Umbilical cord (tissue), 2 donors: ENCODE measurements around the gene IL6ST. TPM values are rescaled to one million over a fixed set of nuclear protein-coding genes. Genes with fewer than 3 reads are reported as not detected.
"Not testable (repeated sequence)": the region's sequence is repeated elsewhere in the genome, so short reads cannot be mapped to it uniquely, and the experiment has no call there.

Experiments used
- DNase-seq: peaks from one replicate; pipeline ENCODE4 v3.0.0-alpha.2; 2015; ENCODE audit warnings: low spot score
- total RNA-seq: library from RNA; depleted of rRNA; stranded (reverse); fragments of >200 nt; gene quantifications from one replicate; pipeline ENCODE4 v1.2.3, GENCODE V29; 2014; ENCODE audit warnings: low replicate concordance; ENCODE audit not compliant: insufficient read depth

IL6ST gene
- 225 TPM for total RNA-seq

DNA sequence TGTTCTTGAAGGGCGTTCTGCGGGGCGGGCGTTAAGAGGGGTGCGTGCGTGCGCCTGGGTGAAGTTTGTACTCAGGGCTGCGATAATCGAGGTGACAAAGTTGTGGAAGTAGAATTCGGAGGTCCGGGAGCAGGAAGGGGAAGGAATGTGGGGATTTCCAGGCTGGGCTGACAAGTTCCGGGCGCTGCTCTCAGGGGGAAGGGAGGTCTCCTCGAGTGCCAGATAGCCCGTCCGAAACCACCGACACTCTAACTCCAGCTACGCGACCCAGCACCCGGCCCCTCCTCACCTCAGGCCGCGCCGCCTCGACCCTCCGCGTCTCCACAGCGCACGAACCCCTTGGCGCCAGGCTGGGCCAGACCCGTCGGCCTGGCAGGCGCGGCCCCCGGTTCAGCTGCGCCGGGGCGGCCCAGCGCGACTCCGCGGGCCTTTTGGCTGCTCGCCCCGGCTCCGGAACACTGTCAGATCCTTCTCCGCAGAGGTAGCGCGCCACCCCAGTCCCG, at the start of gene IL6ST:
TSS of gene IL6ST (minus strand) at position 469 of the 503 bp plus-strand sequence. CDS start 18,685 bp downstream, outside the sequence.
- DNase-seq = peak; percentile 81

DNA sequence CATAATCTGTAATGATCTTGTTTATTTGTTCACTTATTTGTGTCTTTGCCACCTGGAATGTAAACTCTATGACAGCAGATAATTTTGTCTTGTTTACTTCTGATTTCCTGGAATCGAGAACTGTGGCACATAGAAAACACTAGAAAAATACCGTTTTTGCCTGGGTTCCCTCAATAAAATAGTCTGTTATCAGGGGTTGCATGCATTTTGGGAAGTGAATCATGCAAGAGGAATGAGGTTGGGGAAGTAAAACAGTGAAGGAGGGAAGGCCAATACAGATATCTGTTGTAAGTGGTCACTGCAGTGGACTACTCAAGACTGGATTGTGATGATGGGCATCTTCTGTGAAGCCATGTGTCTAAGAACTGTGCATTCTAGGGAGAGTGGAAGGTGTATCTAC, 45.2 kb upstream of the IL6ST start:
- DNase-seq = peak; percentile 51

DNA sequence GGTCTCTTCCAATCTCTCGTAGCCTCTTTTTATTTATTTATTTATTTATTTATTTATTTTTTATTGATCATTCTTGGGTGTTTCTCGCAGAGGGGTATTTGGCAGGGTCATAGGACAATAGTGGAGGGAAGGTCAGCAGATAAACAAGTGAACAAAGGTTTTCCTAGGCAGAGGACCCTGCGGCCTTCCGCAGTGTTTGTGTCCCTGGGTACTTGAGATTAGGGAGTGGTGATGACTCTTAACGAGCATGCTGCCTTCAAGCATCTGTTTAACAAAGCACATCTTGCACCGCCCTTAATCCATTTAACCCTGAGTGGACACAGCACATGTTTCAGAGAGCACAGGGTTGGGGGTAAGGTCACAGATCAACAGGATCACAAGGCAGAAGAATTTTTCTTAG, 43.4 kb upstream of the IL6ST start:
- DNase-seq = not testable (repeated sequence)

DNA sequence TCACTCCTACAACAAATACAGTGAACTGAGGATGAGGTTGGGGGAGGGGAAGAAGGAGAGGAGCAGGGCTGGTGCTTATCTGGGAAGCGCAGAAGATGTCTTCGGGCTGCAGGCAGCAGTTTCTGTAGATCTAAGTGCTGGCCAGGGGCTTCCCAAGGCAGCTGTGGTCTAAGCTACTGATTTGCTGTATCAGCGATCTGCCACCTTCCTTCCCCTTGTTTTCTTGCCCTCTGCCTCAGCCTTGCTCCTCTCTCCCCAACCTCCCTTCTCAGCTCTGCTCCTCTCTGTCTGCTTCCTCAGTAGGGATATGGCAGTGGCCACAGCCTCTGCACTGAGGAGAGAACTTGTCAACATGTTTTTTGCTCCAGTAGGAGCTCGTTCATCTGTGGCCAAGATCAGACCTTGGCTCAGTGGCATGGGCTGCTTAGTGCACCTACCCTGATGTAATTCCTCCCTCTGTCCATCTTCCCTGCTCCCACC, 42.8 kb upstream of the IL6ST start:
- peak; percentile 62 for DNase-seq

DNA sequence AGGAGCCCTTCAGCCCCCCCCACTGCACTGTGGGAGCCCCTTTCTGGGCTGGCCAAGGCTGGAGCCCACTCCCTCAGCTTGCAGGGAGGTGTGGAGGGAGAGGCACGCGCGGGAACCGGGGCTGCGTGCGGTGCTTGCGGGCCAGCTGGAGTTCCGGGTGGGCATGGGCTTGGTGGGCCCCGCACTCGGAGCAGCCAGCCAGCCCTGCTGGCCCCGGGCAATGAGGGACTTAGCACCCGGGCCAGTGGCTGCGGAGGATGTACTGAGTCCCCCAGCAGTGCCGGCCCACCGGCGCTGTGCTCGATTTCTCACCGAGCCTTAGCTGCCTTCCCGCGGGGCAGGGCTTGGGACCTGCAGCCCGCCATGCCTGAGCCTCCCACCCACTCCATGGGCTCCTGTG, 40.6 kb upstream of the IL6ST start:
- DNase-seq = not testable (repeated sequence)

DNA sequence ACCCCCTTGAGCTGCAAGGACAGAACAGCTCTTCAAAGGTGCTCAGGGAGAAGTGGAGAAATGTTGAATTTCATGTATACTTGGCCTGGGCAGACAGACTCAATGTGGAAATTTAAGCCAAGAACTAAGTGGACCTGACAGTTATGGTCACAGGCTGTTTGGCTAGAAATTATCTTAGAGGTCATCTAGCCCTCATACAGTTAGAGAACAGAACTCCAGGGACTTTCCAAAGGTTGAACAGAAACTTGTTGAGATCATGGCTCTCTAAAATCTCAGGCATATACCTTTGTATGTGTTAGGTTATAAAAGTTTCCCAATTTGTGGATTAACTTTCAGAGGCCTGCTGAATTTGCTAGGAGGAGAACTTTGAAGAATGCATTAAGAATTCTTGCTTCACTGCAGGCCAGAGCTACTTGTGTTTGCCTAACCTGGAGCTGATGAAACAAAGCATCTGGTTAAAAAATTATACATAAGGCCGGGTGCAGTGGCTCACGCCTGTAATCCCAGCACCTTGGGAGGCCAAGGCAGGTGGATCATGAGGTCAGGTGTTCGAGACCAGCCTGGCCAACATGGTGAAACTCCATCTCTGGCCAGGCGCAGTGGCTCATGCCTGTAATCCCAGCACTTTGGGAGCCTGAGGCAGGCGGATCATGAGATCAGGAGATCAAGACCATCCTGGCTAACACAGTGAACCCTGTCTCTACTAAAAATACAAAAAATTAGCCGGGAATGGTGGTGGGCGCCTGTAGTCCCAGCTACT, 35.3 kb upstream of the IL6ST start:
- not testable (repeated sequence) for DNase-seq

DNA sequence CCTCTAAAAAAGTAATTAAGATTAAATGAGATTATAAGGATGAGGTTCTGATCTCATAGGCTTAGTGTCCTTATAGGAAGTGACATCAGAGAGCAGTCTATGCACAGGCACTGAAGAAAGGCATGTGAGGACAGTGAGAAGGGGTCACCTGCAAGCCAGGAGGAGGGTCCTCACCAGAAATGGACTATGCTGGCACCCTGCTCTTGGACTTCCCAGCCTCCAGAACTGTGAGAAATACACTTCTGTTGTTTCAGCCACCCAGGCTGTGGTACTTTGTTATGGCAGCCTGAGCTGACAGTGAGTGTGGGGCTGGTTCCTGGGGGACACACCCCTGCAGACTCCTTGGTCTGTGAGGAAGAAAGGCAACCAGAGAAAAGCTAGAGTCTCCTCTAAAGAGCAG, 34.7 kb upstream of the IL6ST start:
- DNase-seq = no peak

DNA sequence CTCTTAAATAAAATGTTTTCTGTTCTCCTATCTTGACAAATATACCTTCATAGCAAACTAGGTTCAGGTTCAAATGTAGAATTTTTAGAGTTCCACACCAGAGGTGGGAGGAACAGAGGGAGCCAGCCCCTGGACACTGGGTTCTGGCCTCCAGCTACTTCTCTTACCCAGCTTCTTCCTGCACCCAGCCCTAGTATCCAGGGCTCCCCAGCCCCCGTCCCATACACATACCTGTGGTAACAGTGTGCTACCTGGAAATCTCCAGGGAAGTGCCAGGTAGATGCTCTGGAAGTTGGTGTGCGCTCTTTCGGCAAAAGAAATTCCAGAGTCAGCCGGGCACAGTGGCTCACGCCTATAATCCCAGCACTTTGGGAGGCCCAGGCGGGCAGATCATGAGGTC, 33.9 kb upstream of the IL6ST start:
- no peak for DNase-seq

DNA sequence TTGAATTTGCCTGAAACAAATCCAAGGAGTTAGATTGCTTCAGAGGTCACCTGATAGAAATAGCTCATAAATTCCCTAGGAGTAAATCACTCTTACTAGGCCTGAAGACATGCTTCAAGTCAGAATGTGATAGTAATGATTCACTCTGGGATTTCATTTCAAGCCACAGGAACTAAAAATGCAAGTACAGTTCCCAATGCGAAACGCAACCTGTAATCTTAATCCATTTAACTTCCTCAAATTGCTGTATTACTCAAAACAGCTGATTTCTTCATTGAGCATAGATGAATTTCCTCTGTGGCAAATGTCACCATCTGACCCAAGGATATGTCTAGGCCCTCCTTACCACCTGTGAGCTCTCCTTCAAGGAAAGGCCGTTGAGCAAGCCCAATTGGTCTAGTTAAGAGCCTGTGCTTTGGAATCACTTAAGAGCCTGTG, 32.1 kb upstream of the IL6ST start:
- DNase-seq = peak; percentile 44

DNA sequence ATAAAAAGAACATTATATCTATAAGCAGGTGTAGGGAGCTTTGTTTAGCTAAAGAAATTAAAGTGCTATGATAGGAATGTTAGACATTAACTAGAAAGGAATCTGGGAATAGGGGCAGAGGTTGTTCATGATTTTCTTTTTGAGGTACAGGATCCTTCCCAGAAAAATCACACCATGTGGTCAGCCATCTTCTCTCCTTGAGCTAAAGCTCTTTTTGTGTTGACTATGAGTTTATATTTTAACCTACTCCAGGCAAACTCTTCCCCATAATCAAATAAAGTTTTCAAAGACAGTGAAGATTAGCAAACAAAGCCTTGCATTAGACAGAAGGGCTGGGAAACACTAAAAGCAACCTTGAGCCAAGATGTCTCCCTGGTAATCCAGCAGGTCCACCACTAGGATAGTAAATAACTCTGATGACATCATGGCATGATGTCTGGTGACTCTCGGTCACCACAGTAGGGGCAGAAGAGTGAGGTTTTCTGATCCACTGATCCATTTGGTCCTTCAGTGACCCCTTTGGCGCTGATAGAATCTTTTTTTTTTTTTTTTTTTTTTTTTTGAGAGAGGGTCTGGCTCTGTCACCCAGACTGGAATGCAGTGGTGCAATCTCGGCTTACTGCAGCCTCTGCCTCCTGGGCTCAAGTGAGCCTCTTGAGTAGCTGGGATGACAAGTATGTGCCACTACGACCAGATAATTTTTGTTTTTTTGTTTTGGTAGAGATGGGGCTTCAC, 30.6 kb upstream of the IL6ST start:
- DNase-seq = no peak

DNA sequence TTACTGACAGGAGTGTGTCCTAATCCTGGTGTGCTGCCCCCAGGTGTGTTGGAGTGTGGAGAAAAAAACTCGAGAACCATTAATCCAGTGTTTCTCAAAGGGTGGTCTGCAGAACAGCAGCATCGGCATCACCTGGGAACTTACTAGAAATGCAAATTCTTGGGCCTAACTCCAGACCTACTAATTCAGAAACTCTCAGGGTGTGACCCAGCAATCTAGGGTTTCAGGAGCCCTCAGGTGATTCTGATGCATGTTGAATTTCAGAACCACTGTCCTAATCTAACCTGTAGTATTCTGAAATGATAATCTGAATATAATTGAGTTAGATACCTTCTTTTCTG, 30.0 kb upstream of the IL6ST start:
- no peak for DNase-seq

DNA sequence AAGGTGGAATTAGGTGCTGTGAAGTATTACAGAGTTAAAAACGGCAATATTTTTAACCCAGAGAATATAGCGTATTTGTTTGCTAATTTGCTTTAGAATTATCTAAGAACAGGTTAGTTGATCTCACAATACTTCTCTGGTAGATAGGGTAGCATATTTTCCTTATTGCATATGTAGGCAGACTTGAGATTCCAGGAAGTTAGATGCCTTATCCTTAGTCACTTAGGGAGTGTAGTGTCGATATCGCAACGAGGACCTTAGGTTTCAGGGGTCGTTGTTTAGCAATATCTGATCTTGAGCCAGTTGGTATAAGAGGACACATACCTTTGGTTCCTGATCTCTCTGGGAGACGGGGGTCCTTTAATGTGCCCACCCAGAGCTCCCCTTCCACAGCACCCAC, 28.5 kb upstream of the IL6ST start:
- no peak for DNase-seq

DNA sequence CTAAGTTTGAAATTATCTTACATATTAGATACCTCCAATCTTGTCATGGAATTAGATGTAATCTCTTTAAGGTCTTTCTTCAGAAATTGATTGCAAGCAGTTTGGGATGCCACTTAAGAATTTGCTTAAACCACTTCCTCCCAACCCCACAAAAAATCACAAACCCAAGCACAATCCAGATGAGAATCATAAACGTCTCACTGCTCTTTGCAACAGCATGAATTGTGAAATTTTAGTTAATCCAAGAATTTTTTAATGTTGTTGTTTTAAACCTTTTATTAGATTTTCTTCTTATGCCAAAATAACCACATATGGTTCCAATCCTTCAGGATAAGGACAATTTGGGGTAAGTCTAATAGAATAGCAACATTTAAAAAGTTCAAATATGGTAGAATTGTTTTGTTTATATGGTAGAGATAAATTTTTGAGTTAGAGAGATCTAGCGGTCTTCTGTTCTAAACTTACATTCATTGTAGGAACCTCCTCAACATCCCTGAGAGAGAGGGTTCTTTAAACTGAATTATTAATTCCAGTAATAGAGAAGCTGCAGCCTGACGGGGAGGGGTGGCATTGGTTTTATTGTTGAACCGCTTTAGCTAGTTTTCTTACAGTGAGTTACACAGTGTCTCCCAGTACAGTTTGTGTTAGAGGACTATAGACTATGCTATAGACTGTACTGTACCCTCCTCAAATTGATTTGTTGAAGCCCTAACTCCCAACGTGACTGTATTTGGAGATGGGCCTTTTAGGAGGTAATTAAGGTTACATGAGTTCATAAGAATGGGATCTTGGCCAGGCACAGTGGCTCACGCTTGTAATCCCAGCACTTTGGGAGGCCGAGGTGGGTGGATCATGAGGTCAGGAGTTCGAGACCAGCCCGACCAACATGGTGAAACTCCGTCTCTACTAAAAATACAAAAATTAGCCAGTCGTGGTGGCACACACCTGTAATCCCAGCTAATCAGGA, 24.8 kb upstream of the IL6ST start:
- peak; percentile 51 for DNase-seq

DNA sequence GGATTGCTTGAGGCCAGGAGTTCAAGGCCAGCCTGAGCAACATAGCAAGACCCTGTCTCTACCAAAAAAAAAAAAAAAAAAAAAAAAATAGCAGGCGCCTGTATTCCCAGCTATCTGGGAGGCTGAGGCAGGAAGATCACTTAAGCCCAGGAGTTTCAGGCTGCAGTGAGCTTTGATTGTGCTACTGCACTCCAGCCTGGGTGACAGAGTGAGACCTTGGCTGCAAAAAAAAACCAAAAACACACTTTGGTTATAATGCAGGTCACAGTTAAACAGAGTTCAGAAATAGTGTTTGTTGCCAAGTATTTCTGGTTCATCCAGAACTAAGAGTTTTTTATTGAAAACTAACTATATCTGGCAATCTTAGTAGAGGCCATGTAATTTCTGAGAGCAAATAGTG, 24.1 kb upstream of the IL6ST start:
- peak; percentile 52 for DNase-seq

DNA sequence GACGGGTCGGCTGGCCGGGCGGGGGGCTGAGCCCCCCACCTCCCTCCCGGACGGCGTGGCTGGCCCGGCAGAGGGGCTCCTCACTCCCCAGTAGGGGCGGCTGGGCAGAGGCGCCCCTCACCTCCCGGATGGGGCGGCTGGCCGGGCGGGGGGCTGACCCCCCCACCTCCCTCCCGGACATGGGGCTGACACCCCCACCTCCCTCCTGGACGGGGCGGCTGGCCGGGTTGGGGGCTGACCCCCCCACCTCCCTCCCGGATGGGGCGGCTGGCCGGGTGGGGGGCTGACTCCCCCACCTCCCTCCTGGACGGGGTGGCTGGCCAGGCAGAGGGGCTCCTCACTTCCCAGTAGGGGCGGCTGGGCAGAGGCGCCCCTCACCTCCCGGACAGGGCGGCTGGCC, 19.9 kb upstream of the IL6ST start:
- not testable (repeated sequence) for DNase-seq

DNA sequence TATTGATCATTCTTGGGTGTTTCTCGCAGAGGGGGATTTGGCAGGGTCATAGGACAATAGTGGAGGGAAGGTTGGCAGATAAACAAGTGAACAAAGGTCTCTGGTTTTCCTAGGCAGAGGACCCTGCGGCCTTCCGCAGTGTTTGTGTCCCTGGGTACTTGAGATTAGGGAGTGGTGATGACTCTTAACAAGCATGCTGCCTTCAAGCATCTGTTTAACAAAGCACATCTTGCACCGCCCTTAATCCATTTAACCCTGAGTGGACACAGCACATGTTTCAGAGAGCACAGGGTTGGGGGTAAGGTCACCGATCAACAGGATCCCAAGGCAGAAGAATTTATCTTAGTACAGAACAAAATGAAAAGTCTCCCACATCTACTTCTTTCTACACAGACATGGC, 19.2 kb upstream of the IL6ST start:
- DNase-seq = not testable (repeated sequence)

DNA sequence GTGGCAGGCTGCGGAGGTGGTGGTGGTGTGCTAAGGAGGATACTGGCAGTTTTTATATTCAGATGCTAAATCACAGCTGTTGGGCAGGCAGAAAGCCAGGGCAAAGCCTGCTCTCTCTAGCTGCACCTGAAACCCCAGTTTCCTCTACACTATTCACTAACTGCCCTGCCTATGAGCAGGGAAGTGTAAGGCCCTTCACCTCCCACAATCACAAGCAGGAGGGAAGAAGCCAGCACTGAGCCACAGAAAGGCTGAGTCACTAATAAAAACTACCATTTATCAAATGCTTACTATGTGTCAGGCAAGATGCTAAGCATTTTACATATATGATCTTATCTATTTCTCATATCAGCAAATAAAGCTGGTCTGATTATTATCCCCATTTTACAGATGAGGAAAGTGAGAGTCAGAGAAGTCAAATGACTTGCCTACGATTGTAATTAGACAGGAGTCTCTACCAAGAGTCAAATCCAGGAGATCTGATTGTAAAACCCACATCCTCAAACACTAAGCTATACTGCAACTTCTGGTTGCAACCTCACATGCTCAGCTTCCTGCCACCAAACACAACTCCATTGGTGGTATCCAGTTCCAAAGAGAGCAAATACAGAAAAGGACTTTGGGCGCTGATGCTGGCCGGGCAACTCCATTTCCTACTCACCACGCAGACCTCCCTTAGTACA, 17.7 kb upstream of the IL6ST start:
- DNase-seq = peak; percentile 29

DNA sequence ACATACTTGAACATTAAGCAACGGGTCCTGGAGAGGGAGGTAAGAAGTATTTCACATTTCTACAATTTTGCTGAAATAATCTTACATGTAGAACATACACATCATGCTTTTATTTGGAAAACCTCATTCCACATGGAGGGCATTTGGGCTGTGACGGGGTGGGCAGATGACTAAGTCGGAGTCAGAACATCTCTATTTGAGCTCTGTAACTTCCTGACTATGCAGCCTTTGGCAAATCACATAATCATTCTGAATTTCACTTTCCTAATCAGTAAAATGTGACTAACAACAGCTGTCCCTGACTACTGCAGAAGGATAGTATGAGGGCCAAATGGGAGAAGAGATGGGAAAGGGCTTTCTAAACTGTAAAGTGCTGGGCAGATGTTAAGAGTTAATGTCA, 17.1 kb upstream of the IL6ST start:
- peak; percentile 45 for DNase-seq

DNA sequence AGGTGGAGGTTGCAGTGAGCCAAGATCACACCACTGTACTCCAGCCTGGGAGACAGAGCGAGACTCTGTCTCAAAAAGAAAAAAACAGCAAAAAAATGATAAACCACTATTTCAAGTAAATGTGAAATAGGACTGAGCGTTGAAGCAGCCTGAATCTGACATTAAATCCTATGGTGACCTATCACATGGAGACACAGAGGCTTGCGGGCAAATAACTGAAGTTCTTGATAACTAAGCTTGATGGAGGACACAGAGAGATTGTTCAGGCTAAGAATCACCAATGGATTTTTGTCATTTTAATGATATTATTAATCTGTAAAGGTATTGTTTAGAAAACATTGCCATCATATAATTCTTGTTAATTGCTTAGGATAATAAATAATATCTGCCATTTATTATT, 15.7 kb upstream of the IL6ST start:
- DNase-seq = no peak

DNA sequence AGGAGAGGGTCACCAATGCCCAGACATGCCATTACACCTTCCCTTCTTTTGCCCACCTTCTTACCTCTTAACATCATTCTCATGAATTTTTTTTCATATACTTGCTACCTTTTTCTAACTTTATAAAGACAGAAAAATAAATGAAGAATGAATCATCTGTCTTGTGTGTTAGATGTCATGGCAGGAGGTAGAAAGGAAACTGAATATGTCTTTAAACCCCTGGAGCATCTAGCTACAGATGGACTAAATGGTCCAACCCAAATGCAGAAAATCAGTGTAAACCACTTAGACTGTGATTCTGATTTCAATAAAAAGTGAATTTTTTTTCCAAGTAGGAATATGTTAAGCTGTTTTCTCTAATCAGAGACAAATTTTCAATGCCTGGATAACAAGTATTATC, 11.8 kb upstream of the IL6ST start:
- DNase-seq = no peak

DNA sequence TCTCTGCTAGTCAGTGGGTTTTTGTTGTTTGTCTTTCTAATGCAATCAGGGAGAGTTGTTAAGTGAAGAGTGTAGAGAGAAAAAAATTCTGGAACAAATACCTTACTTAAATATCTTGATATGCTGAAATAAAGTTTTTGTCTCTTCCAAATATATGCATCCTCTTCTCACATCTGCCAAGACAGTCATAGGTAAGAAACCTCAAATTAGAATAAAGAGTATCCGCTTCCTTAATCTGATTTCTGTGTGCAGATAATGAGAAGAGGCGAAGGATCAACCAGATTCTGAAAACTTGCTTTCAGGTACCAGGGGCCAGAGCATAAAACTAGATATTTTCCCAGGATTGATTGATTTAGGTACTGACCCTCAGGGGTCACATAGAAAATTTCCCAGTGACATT, 11.3 kb upstream of the IL6ST start:
- no peak for DNase-seq
